Fibroblast of peridontal ligament (primary cell): ENCODE measurements around the gene FAM177B.
A peak's percentile ranks its signal among the peaks of the same experiment; 100 is the strongest.

ENCODE experiments used
- DNase-seq: peaks from one replicate; pipeline ENCODE4 v3.0.0-alpha.2; 2010; ENCODE audit errors: extremely low read depth

The FAM177B gene

GRCh38 chr1:222736972-222737371, at the start of gene FAM177B:
Gene FAM177B, plus strand, starts transcription at chr1:222737202. Its CDS starts 9,344 bp downstream, at chr1:222746546.
- DNase-seq = no peak

GRCh38 chr1:222691016-222691415, 46.0 kb upstream of the FAM177B start:
- no peak for DNase-seq

- no peak for DNase-seq
Observed at GRCh38 chr1:222694927-222695326, 42.1 kb upstream of the FAM177B start.

GRCh38 chr1:222696741-222697140, 40.3 kb upstream of the FAM177B start:
- DNase-seq = no peak

- DNase-seq = no peak
Observed at GRCh38 chr1:222697203-222697602, 39.8 kb upstream of the FAM177B start.

- DNase-seq = peak; percentile 86
Observed at GRCh38 chr1:222697826-222698225, 39.2 kb upstream of the FAM177B start.

GRCh38 chr1:222702210-222702609, 34.8 kb upstream of the FAM177B start:
- DNase-seq = no peak

GRCh38 chr1:222704260-222704659, 32.7 kb upstream of the FAM177B start:
- DNase-seq = no peak

GRCh38 chr1:222706815-222707214, 30.2 kb upstream of the FAM177B start:
- no peak for DNase-seq

- peak; percentile 18 for DNase-seq
Observed at GRCh38 chr1:222709700-222710153, 27.3 kb upstream of the FAM177B start.

- peak; percentile 63 for DNase-seq
Observed at GRCh38 chr1:222711319-222712252, 25.4 kb upstream of the FAM177B start.

- DNase-seq = peak; percentile 81
Observed at GRCh38 chr1:222712253-222713090, 24.5 kb upstream of the FAM177B start, which contains the start of the genes AIDA and BROX. Gene AIDA, minus strand, starts transcription at chr1:222712491. Its CDS starts 174 bp downstream, at chr1:222712317. Gene BROX, plus strand, starts transcription at chr1:222712564. Its CDS starts 3,136 bp downstream, at chr1:222715700.

- peak; percentile 94 for DNase-seq
Observed at GRCh38 chr1:222713091-222713961, 23.7 kb upstream of the FAM177B start.

GRCh38 chr1:222716393-222716792, 20.6 kb upstream of the FAM177B start:
- DNase-seq = no peak

- no peak for DNase-seq
Observed at GRCh38 chr1:222728746-222729145, 8.3 kb upstream of the FAM177B start.

GRCh38 chr1:222730866-222731265, 6.1 kb upstream of the FAM177B start:
- no peak for DNase-seq

- no peak for DNase-seq
Observed at GRCh38 chr1:222732216-222733159, 4.5 kb upstream of the FAM177B start.

GRCh38 chr1:222734740-222735139, 2.3 kb upstream of the FAM177B start:
- DNase-seq = no peak

GRCh38 chr1:222736470-222736869, 532 bp upstream of the FAM177B start:
- no peak for DNase-seq

- DNase-seq = no peak
Observed at GRCh38 chr1:222739465-222739864, 2.5 kb downstream of the FAM177B start.
